GM12865 (cell line): ENCODE data around the gene ARL6IP4.

Experiments
- DNase-seq: peaks from one replicate; pipeline ENCODE4 v3.0.0; 2010; ENCODE audit warnings: low read depth
- H3K4me3 ChIP-seq: 2 replicates; pipeline ENCODE4 v1.5.1; 2011; ENCODE audit warnings: mild to moderate bottlenecking, low read depth, low read length, control low read depth
- CTCF ChIP-seq: IDR thresholded peaks from 2 replicates; pipeline ENCODE4 v1.5.1; 2011; ENCODE audit warnings: low read length, control low read depth, low read depth, inconsistent platforms; ENCODE audit not compliant: insufficient read depth; ENCODE audit errors: missing control alignments

The ARL6IP4 gene

GRCh38 chr12:122988612-122989212 lies 8.2 kb downstream of the ARL6IP4 start:
- DNase-seq: no peak
- H3K4me3 ChIP-seq: no peak overlapping the region
- no peak for TF ChIP-seq CTCF

GRCh38 chr12:122989225-122989839 lies 8.9 kb downstream of the ARL6IP4 start:
- DNase-seq: no peak
- no peak overlapping the region for H3K4me3 ChIP-seq
- no peak for TF ChIP-seq CTCF

- DNase-seq: no peak
- H3K4me3 ChIP-seq: no peak overlapping the region
- no peak for TF ChIP-seq CTCF
Observed at GRCh38 chr12:122989874-122990419, 9.5 kb downstream of the ARL6IP4 start.

GRCh38 chr12:122990561-122990960 lies 10.1 kb downstream of the ARL6IP4 start:
- no peak for DNase-seq
- no peak for TF ChIP-seq CTCF
- H3K4me3 ChIP-seq: no peak overlapping the region

GRCh38 chr12:122990961-122991622 lies 10.6 kb downstream of the ARL6IP4 start:
- H3K4me3 ChIP-seq: no peak overlapping the region
- no peak for DNase-seq
- no peak for TF ChIP-seq CTCF

GRCh38 chr12:122991623-122992275 lies 11.3 kb downstream of the ARL6IP4 start:
- H3K4me3 ChIP-seq: no peak overlapping the region
- TF ChIP-seq CTCF: no peak
- DNase-seq: no peak
